HepG2 (cell line): ENCODE results near the gene RPS25. TPM values are rescaled to one million over a fixed set of nuclear protein-coding genes. Genes with fewer than 3 reads are reported as not detected.

ENCODE experiments used
- CBX5 ChIP-seq: sonication (generic); formaldehyde crosslinking; IDR thresholded peaks from 2 replicates; pipeline ENCODE4 v1.4.0; 2020; ENCODE audit warnings: missing genetic modification reagents, borderline replicate concordance
- E2F5 ChIP-seq: sonication (generic); formaldehyde crosslinking; conservative IDR thresholded peaks from 2 replicates; pipeline ENCODE4 v1.4.0; 2020; ENCODE audit warnings: missing genetic modification reagents
- MXD4 ChIP-seq: IDR thresholded peaks from 2 replicates; pipeline ENCODE4 v1.6.1; 2016; ENCODE audit warnings: mild to moderate bottlenecking, missing biosample characterization, missing genetic modification reagents
- SUZ12 ChIP-seq: fragments of 150-350 bp; IDR thresholded peaks from 2 replicates; pipeline ENCODE4 v1.6.1; 2014; ENCODE audit warnings: low read depth, low read length
- ZBTB46 ChIP-seq: sonication (generic); formaldehyde crosslinking; IDR thresholded peaks from 2 replicates; pipeline ENCODE4 v1.4.0; 2020; ENCODE audit warnings: mild to moderate bottlenecking, missing genetic modification reagents, borderline replicate concordance
- ZFP91 ChIP-seq: sonication (generic); formaldehyde crosslinking; IDR thresholded peaks from 2 replicates; pipeline ENCODE4 v1.9.0; 2022; ENCODE audit warnings: missing genetic modification reagents, mild to moderate bottlenecking, borderline replicate concordance
- ZNF142 ChIP-seq: sonication (generic); formaldehyde crosslinking; IDR thresholded peaks from 2 replicates; pipeline ENCODE4 v1.4.0; 2020; ENCODE audit warnings: missing genetic modification reagents
- ZNF264 ChIP-seq: sonication (generic); formaldehyde crosslinking; IDR thresholded peaks from 2 replicates; pipeline ENCODE4 v1.4.0; 2020; ENCODE audit warnings: missing genetic modification reagents
- ZNF350 ChIP-seq: sonication (generic); formaldehyde crosslinking; IDR thresholded peaks from 2 replicates; pipeline ENCODE4 v1.4.0; 2020; ENCODE audit warnings: mild to moderate bottlenecking, low read depth, missing genetic modification reagents, borderline replicate concordance
- ZNF687 ChIP-seq: sonication (generic); formaldehyde crosslinking; IDR thresholded peaks from 2 replicates; pipeline ENCODE4 v1.5.1; 2020; ENCODE audit warnings: mild to moderate bottlenecking, missing genetic modification reagents, moderate library complexity
- ZNF773 ChIP-seq: sonication (generic); formaldehyde crosslinking; IDR thresholded peaks from 2 replicates; pipeline ENCODE4 v1.4.0; 2020; ENCODE audit warnings: missing genetic modification reagents, borderline replicate concordance
- ZNF883 ChIP-seq: sonication (generic); formaldehyde crosslinking; IDR thresholded peaks from 2 replicates; pipeline ENCODE4 v1.5.1; 2020; ENCODE audit warnings: mild to moderate bottlenecking, missing genetic modification reagents; ENCODE audit errors: not compliant biosample characterization
- polyA plus RNA-seq, 8 experiments: library from polyadenylated mRNA; depleted of rRNA in 3 of 8; stranded (reverse) in 7 of 8; unstranded in 1 of 8; fragments of >200 nt; fragmentation: Illumina TruSeq in 4 of 8; extraction: Trizol in 4 of 8; gene quantifications; 2 replicates each; pipeline versions ENCODE4 v1.2.1 to v1.2.3, GENCODE V29; 2011 to 2016; ENCODE audit warnings: low read depth in 4 of 8, missing spikeins in 1 of 8, mixed read lengths in 1 of 8; ENCODE audit not compliant: insufficient read depth in 1 of 8
- total RNA-seq, 5 experiments: library from RNA; depleted of rRNA; stranded (reverse); fragments of >200 nt; fragmentation: Illumina TruSeq; extraction: Trizol; gene quantifications; 2 replicates each; pipeline ENCODE4 v1.2.3, GENCODE V29; 2016; ENCODE audit warnings: low read depth in 1 of 5

RPS25 gene
- total and polyA plus RNA-seq, 2 of the 13 experiments (the other 11 are each of a cell fraction or from before 2014, with no cell fraction given): 839 to 1,415 TPM

GRCh38 chr11:119024430-119025098 is 6.4 kb upstream of the RPS25 start (continued):
- TF ChIP-seq ZNF350: peak; percentile 67; the same call in 1 of the 2 replicates
- TF ChIP-seq MXD4: 0 out of 2 replicates have a peak, but pooled peaks have one; percentile 20
- no peak for TF ChIP-seq ZNF264
- peak; percentile 17 for TF ChIP-seq ZNF883 (CRISPR knock-in tag)
- TF ChIP-seq E2F5 (CRISPR knock-in tag): no peak
- TF ChIP-seq ZFP91 (CRISPR knock-in tag): peak; percentile 29; the same call in 1 of the 2 replicates
- peak; percentile 89 for TF ChIP-seq ZNF687
- TF ChIP-seq ZBTB46 (CRISPR knock-in tag): no peak
- TF ChIP-seq ZNF142 (CRISPR knock-in tag): no peak
- no peak for TF ChIP-seq ZNF773
- TF ChIP-seq CBX5: no peak
- no peak for TF ChIP-seq SUZ12
